ENCODE data around the gene KCNQ1OT1.

GRCh38 chr11:2673871-2674471 is 25.8 kb downstream of the KCNQ1OT1 start:
- TF ChIP-seq EP300 (IDR thresholded peaks at IDR 0.05) (no peak), POLR2A (IDR thresholded peaks at IDR 0.05) (no peak), POLR2AphosphoS5 (IDR thresholded peaks at IDR 0.05) (no peak)
- TF ChIP-seq, protein P1, sequence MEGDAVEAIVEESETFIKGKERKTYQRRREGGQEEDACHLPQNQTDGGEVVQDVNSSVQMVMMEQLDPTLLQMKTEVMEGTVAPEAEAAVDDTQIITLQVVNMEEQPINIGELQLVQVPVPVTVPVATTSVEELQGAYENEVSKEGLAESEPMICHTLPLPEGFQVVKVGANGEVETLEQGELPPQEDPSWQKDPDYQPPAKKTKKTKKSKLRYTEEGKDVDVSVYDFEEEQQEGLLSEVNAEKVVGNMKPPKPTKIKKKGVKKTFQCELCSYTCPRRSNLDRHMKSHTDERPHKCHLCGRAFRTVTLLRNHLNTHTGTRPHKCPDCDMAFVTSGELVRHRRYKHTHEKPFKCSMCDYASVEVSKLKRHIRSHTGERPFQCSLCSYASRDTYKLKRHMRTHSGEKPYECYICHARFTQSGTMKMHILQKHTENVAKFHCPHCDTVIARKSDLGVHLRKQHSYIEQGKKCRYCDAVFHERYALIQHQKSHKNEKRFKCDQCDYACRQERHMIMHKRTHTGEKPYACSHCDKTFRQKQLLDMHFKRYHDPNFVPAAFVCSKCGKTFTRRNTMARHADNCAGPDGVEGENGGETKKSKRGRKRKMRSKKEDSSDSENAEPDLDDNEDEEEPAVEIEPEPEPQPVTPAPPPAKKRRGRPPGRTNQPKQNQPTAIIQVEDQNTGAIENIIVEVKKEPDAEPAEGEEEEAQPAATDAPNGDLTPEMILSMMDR (IDR thresholded peaks at IDR 0.05), result no peak
